Right lobe of liver (tissue), 6 donors: ENCODE data around the gene HIP1. TPM values are rescaled to one million over a fixed set of nuclear protein-coding genes. Genes with fewer than 3 reads are reported as not detected.

Experiments
- ATAC-seq, 4 donors: fragments of 200-7000 bp; cut with Tn5 transposase; one replicate each; pipeline ENCODE4 v1.9.1; 2020; ENCODE audit warnings: mild to moderate bottlenecking in 4 of 4, moderate library complexity in 4 of 4
- DNase-seq, 3 donors: peaks; one replicate each; pipeline ENCODE4 v3.0.0-alpha.2; 2020
- H3K27ac ChIP-seq, 3 donors: fragments of 200-600 bp; one replicate each; pipeline ENCODE4 v1.8.0; 2022
- H3K27me3 ChIP-seq, 2 donors: fragments of 200-600 bp; one replicate each; pipeline ENCODE4 v1.8.0; 2022
- H3K36me3 ChIP-seq, 4 donors: fragments of 200-600 bp; sonication (generic) in 1 of 4; one replicate each; pipeline versions ENCODE4 v1.5.1 to v1.8.0; 2017 to 2022; ENCODE audit warnings: control low read depth in 1 of 4
- H3K4me1 ChIP-seq, 4 donors: fragments of 200-600 bp; sonication (generic) in 1 of 4; one replicate each; pipeline versions ENCODE4 v1.5.1 to v1.8.0; 2017 to 2022; ENCODE audit warnings: control low read depth in 1 of 4
- H3K4me3 ChIP-seq, 3 donors: fragments of 200-600 bp; one replicate each; pipeline ENCODE4 v1.8.0; 2022
- H3K9me3 ChIP-seq, 4 donors: fragments of 200-600 bp; sonication (generic) in 1 of 4; one replicate each; pipeline versions ENCODE4 v1.5.1 to v1.8.0; 2017 to 2022; ENCODE audit warnings: control low read depth in 1 of 4
- POLR2A ChIP-seq: fragments of 450-650 bp; IDR thresholded peaks from one replicate; pipeline ENCODE4 v1.6.1; 2017; ENCODE audit warnings: antibody characterized with exemption, mild to moderate bottlenecking
- WGBS: methylation state at CpG from one replicate; pipeline ENCODE4 v1.1.6; 2018; ENCODE audit warnings: low coverage, low lambda C conversion rate; ENCODE audit not compliant: insufficient coverage; ENCODE audit errors: missing lambda C conversion rate; 5-methylcytosine and 5-hydroxymethylcytosine counted together
- intact Hi-C, 2 donors: fragments of 100-400 bp; cut with DNase I; formaldehyde crosslinking; loops; one replicate each; pipeline versions ENCODE4 v1.11.2 to v1.14.1; 2022
- total RNA-seq, 6 experiments: library from RNA; depleted of rRNA in 2 of 6; stranded (reverse); fragments of >200 nt in 2 of 6; fragmentation: NEBNext Ultra II Directional in 3 of 6; extraction: Animal tissue kit (Norgen Biotek cat#: 25700) in 3 of 6; gene quantifications; one replicate each; pipeline versions ENCODE4 v1.1.0 to v1.2.4, GENCODE V29; 2016 to 2023
- TF ChIP-seq, protein P1 (sequence below), 4 donors: fragments of 200-600 bp in 3 of 4; fragments of 450-650 bp in 1 of 4; IDR thresholded peaks; one replicate each; pipeline versions ENCODE4 v1.5.1 to v1.8.0; 2016 to 2022; ENCODE audit warnings: antibody characterized with exemption in 4 of 4, mild to moderate bottlenecking in 2 of 4
- donor health status: DM: no; HTN: yes; CAD: no.
- donor health status: DM: no; HTN: no; CAD: no.
- donor health status: DM: no; HTN: no; CAD: no.
- donor health status: DM: no; HTN: yes; CAD: no.
- donor health status: DM: no; HTN: yes; CAD: no.

Gene HIP1
- total RNA-seq, 6 experiments from 2014 or later: 17.6 to 23.0 (median 18.8) TPM

DNA sequence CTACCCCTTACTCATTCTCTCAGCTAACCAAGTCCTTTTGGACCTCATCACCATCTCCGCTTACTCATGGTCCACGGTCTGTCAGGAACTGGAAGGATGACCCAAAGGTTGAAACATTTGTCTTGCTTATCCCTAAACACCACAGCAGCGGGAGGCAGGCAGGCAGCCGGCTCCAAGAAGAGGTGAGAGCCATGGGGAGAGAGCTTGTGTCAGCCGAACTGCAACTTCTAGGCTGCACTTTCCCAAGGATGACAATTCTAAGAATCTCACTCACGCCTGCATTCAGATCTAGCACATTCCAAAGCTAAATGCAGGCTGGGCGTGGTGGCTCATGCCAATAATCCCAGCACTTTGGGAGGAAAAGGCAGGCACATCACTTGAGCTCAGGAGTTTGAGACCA is 160.7 kb downstream of the HIP1 start:
- ATAC-seq (no peak), DNase-seq (no peak)
- TF ChIP-seq, protein P1, sequence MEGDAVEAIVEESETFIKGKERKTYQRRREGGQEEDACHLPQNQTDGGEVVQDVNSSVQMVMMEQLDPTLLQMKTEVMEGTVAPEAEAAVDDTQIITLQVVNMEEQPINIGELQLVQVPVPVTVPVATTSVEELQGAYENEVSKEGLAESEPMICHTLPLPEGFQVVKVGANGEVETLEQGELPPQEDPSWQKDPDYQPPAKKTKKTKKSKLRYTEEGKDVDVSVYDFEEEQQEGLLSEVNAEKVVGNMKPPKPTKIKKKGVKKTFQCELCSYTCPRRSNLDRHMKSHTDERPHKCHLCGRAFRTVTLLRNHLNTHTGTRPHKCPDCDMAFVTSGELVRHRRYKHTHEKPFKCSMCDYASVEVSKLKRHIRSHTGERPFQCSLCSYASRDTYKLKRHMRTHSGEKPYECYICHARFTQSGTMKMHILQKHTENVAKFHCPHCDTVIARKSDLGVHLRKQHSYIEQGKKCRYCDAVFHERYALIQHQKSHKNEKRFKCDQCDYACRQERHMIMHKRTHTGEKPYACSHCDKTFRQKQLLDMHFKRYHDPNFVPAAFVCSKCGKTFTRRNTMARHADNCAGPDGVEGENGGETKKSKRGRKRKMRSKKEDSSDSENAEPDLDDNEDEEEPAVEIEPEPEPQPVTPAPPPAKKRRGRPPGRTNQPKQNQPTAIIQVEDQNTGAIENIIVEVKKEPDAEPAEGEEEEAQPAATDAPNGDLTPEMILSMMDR (IDR thresholded peaks at IDR 0.05): no peak
- no peak for TF ChIP-seq POLR2A
- WGBS: 94% methylated on average over 3 of the region's 7 CpGs
- Histone ChIP-seq H3K4me3 (no peak overlapping the region), H3K4me1 (no peaks in the 10 kb centered on the region), H3K9me3 (no peaks in the 10 kb centered on the region), H3K27ac (no peak overlapping the region), H3K36me3 (peaks cover 0 to 29% (median 4%) of the 10 kb centered on the region in 4 donors), H3K27me3 (no peaks in the 10 kb centered on the region)
- intact Hi-C loops: no loop called here

DNA sequence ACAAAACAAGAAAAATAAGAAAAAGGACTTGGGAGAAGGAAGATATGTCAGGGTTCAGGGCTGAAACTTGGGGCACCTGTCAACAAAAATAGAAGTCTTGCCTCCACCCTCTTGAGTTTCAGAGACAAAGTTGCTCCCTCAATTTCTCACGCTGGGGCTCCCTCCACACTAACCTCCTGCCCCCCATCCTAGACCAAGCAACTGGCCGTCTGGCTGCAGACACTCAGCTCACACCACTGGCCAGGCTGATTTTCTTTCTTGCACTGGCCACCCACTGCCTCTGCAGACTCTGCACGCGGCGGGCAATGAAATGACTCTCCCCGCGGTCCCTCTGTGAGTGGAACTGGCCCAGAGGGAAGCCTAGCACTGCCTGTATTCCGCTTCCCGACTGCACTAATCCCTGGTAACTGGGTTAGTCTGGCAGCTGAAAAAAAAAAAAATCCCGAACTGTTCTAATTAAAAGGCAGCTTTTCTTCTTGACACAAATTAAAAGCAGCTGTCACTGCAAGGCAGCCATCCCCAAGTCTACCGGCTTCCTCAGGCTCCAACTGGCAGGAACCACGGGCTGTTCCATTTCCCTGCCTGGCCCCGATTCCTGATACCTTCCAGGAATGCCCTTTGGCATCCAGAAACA is 163.1 kb downstream of the HIP1 start:
- H3K4me1 ChIP-seq: no peaks in the 10 kb centered on the region
- 67% methylated on average over 1 of the region's 13 CpGs for WGBS
- no peak for TF ChIP-seq POLR2A
- TF ChIP-seq, protein P1 (IDR thresholded peaks at IDR 0.05): no peak
- H3K9me3 ChIP-seq: no peaks in the 10 kb centered on the region
- DNase-seq (no peak), ATAC-seq (no peak)
- no peak overlapping the region for H3K4me3 ChIP-seq
- H3K27me3 ChIP-seq: no peaks in the 10 kb centered on the region
- intact Hi-C loops: no loop called here
- no peak overlapping the region for H3K27ac ChIP-seq
- H3K36me3 ChIP-seq: peaks cover 0 to 30% (median 4%) of the 10 kb centered on the region in 4 donors

DNA sequence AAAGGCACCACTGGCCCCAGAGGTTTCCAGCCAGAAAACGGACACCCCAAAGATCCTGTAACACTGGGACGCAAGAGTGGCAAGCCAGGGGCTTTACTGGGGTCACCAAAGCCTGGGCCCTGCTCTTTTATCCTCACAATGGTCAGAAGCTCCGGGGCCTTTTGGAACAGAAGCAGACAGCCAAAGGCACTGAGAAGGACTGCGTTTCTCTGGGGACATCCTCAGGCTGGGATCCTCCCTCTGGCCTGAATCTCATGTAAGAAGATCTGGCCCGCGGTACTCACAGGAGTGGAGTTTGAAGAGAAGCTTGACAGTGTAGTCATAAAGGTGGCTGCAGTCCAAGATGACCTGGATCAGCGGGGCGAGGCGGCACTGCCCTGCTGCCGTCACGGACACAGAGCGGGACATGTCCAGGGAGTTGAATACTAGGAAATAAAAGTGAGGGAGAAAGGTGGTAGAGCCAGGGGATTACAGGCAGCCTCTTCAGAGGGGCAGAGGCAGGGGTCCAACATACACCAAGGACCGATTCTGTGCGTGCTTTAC is 165.2 kb downstream of the HIP1 start:
- WGBS: 92% methylated on average over 3 of the region's 14 CpGs
- Histone ChIP-seq H3K4me3 (no peak overlapping the region), H3K36me3 (peaks cover 0 to 27% (median 4%) of the 10 kb centered on the region in 4 donors), H3K27ac (no peak overlapping the region), H3K4me1 (no peaks in the 10 kb centered on the region), H3K27me3 (no peaks in the 10 kb centered on the region), H3K9me3 (no peaks in the 10 kb centered on the region)
- no peak for ATAC-seq
- intact Hi-C loops: no loop called here
- DNase-seq: no peak
- TF ChIP-seq, protein P1 (IDR thresholded peaks at IDR 0.05): no peak
- no peak for TF ChIP-seq POLR2A

DNA sequence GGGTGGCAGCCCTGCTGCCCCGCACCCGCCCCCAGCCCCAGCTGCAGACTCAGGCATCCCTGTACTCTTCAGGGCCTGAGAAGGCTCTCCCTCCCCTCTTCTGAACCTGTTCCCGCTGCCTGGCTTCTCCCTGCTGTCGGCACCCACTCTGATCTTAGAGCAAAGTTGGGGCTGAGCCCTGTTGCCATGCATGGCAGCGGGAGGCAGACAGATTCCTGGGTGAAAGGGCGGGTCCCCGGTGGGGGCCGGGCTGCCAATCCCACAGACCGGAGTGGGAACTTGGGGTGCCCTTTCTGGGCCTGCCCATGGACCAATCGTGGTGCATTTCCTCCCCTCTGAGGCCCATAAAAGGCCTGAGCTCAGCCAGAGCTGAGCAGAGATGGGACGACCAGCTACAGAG is 165.9 kb downstream of the HIP1 start:
- no CpG with 5 or more reads among the region's 11 CpGs for WGBS
- DNase-seq: no peak
- H3K27me3 ChIP-seq: no peaks in the 10 kb centered on the region
- H3K36me3 ChIP-seq: peaks cover 0 to 29% (median 4%) of the 10 kb centered on the region in 4 donors
- intact Hi-C loops: no loop called here
- H3K4me1 ChIP-seq: no peaks in the 10 kb centered on the region
- ATAC-seq: no peak
- no peaks in the 10 kb centered on the region for H3K9me3 ChIP-seq
- TF ChIP-seq POLR2A: no peak
- TF ChIP-seq, protein P1 (IDR thresholded peaks at IDR 0.05): no peak
- no peak overlapping the region for H3K27ac ChIP-seq
- H3K4me3 ChIP-seq: no peak overlapping the region
